ENCODE data around the gene MT1B.
A peak's percentile ranks its signal among the peaks of the same experiment; 100 is the strongest.
"Not testable (repeated sequence)": the region's sequence is repeated elsewhere in the genome, so short reads cannot be mapped to it uniquely, and the experiment has no call there.

MT1B gene

GRCh38 chr16:56649820-56650219, 1.9 kb upstream of the MT1B start:
- H3K36me3 ChIP-seq (ENCODE audit: control insufficient read depth, insufficient read depth, low read length), result no peaks in the 10 kb centered on the region
- WGBS (ENCODE audit: insufficient coverage, insufficient read length), result no CpG with 5 or more reads among the region's 3 CpGs
- peaks cover 43% of the 10 kb centered on the region for H3K27me3 ChIP-seq (ENCODE audit: control insufficient read depth, insufficient read depth, low read length)
- no peaks in the 10 kb centered on the region for H3K4me1 ChIP-seq (ENCODE audit: control insufficient read depth, insufficient read depth, low read length)
- no peak for DNase-seq (ENCODE audit: low read depth, low spot score)
- H3K4me3 ChIP-seq (ENCODE audit: low read length), result no peak overlapping the region
- H3K9me3 ChIP-seq (ENCODE audit: control insufficient read depth, insufficient read depth, low read length), result no peaks in the 10 kb centered on the region
- H3K27ac ChIP-seq (ENCODE audit: low read length), result no peak overlapping the region

GRCh38 chr16:56652600-56652999, 914 bp downstream of the MT1B start:
- WGBS (ENCODE audit: insufficient coverage, insufficient read length), result no CpG with 5 or more reads among the region's 1 CpG
- Histone ChIP-seq H3K4me3 (ENCODE audit: low read length) (no peak overlapping the region), H3K4me1 (ENCODE audit: control insufficient read depth, insufficient read depth, low read length) (no peaks in the 10 kb centered on the region), H3K9me3 (ENCODE audit: control insufficient read depth, insufficient read depth, low read length) (no peaks in the 10 kb centered on the region), H3K27ac (ENCODE audit: low read length) (no peak overlapping the region), H3K36me3 (ENCODE audit: control insufficient read depth, insufficient read depth, low read length) (no peaks in the 10 kb centered on the region), H3K27me3 (ENCODE audit: control insufficient read depth, insufficient read depth, low read length) (peaks cover 18% of the 10 kb centered on the region)
- no peak for DNase-seq (ENCODE audit: low read depth, low spot score)

- no peak for DNase-seq (ENCODE audit: low read depth, low spot score)
- Histone ChIP-seq H3K4me3 (ENCODE audit: low read length) (no peak overlapping the region), H3K27ac (ENCODE audit: low read length) (no peak overlapping the region), H3K9me3 (ENCODE audit: control insufficient read depth, insufficient read depth, low read length) (no peaks in the 10 kb centered on the region), H3K4me1 (ENCODE audit: control insufficient read depth, insufficient read depth, low read length) (no peaks in the 10 kb centered on the region), H3K36me3 (ENCODE audit: control insufficient read depth, insufficient read depth, low read length) (no peaks in the 10 kb centered on the region), H3K27me3 (ENCODE audit: control insufficient read depth, insufficient read depth, low read length) (peaks cover 17% of the 10 kb centered on the region)
- WGBS (ENCODE audit: insufficient coverage, insufficient read length), result no CpG with 5 or more reads among the region's 7 CpGs
Measured at GRCh38 chr16:56653218-56653617, 1.5 kb downstream of the MT1B start.

- Histone ChIP-seq H3K4me3 (ENCODE audit: low read length) (peak within 1 kb of the TSS; percentile 50; the same call in 1 of the 2 replicates), H3K9me3 (ENCODE audit: control insufficient read depth, insufficient read depth, low read length) (no peaks in the 10 kb centered on the region), H3K36me3 (ENCODE audit: control insufficient read depth, insufficient read depth, low read length) (no peaks in the 10 kb centered on the region), H3K4me1 (ENCODE audit: control insufficient read depth, insufficient read depth, low read length) (no peaks in the 10 kb centered on the region), H3K27ac (ENCODE audit: low read length) (no peak within 1 kb of the TSS), H3K27me3 (ENCODE audit: control insufficient read depth, insufficient read depth, low read length) (peaks cover 50% of the 10 kb centered on the region)
- no peak for DNase-seq (ENCODE audit: low read depth, low spot score)
- no CpG with 5 or more reads among the region's 46 CpGs for WGBS (ENCODE audit: insufficient coverage, insufficient read length)
Measured at GRCh38 chr16:56657555-56658326, 6.1 kb downstream of the MT1B start, which contains the start of gene MT1F. Gene MT1F, plus strand, starts transcription at chr16:56657959. Its CDS starts 100 bp downstream, at chr16:56658059.

DNA sequence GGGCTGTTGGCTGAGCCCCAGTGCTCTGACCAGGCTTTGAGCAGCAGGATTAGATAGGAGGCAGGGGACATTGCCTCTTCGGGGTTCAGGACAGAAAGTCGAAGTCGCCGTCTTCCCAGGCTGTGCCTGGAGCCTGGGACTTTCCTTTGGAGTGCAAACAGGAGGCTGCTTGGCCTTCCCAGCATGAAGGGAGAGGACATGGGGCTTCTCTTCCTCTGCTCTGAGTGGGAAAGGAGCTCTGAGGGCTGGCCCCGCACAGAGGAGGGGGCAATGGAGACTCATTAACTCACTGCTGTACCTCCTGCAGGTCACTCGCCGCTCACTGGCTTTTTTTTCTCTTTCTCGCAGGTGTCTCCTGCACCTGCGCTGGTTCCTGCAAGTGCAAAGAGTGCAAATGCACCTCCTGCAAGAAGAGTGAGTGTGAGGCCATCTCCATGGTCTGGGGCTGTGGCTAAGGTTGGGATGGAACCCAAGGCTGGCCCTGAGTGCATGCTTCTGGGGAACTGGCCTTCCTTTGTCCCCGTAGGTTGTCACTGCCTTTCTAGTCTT, 6.7 kb downstream of the MT1B start:
- Histone ChIP-seq H3K27ac (ENCODE audit: low read length) (no peak overlapping the region), H3K36me3 (ENCODE audit: control insufficient read depth, insufficient read depth, low read length) (no peaks in the 10 kb centered on the region), H3K4me1 (ENCODE audit: control insufficient read depth, insufficient read depth, low read length) (peaks cover 2% of the 10 kb centered on the region; the same call in 1 of the 2 replicates), H3K4me3 (ENCODE audit: low read length) (peak overlapping the region; percentile 50; the same call in 1 of the 2 replicates), H3K27me3 (ENCODE audit: control insufficient read depth, insufficient read depth, low read length) (peaks cover 57% of the 10 kb centered on the region), H3K9me3 (ENCODE audit: control insufficient read depth, insufficient read depth, low read length) (no peaks in the 10 kb centered on the region)
- WGBS (ENCODE audit: insufficient coverage, insufficient read length), result no CpG with 5 or more reads among the region's 10 CpGs
- no peak for DNase-seq (ENCODE audit: low read depth, low spot score)

- no peak for DNase-seq (ENCODE audit: low read depth, low spot score)
- Histone ChIP-seq H3K27me3 (ENCODE audit: control insufficient read depth, insufficient read depth, low read length) (peaks cover 96% of the 10 kb centered on the region), H3K27ac (ENCODE audit: low read length) (no peak overlapping the region), H3K4me3 (ENCODE audit: low read length) (peak overlapping the region; percentile 18; the same call in 1 of the 2 replicates), H3K36me3 (ENCODE audit: control insufficient read depth, insufficient read depth, low read length) (no peaks in the 10 kb centered on the region), H3K9me3 (ENCODE audit: control insufficient read depth, insufficient read depth, low read length) (no peaks in the 10 kb centered on the region), H3K4me1 (ENCODE audit: control insufficient read depth, insufficient read depth, low read length) (peaks cover 2% of the 10 kb centered on the region; the same call in 1 of the 2 replicates)
- WGBS (ENCODE audit: insufficient coverage, insufficient read length), result no CpG with 5 or more reads among the region's 48 CpGs
Measured at GRCh38 chr16:56662357-56663354, 11.0 kb downstream of the MT1B start.

DNA sequence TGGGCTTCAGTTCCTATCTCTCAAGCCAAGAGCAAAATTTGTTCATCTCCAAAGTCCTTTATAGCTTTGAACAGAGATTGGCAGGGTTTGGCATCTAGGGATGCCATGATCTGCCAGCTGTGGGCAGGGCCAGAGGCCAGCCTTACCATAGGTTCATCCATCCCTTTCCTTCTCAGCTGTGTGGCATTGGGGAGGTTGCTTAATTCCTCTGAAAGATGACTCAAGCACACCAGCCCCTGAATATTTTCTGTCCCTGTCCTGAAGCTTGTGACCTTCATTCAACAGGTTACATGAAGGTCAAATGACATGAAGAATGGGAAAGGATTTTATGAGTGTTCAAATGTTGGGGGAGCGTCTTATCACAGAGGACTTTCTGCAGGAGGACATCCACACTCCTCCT, 12.8 kb downstream of the MT1B start:
- no CpG with 5 or more reads among the region's 1 CpG for WGBS (ENCODE audit: insufficient coverage, insufficient read length)
- H3K9me3 ChIP-seq (ENCODE audit: control insufficient read depth, insufficient read depth, low read length), result no peaks in the 10 kb centered on the region
- DNase-seq (ENCODE audit: low read depth, low spot score), result no peak
- no peak overlapping the region for H3K27ac ChIP-seq (ENCODE audit: low read length)
- peaks cover 98% of the 10 kb centered on the region for H3K27me3 ChIP-seq (ENCODE audit: control insufficient read depth, insufficient read depth, low read length)
- H3K36me3 ChIP-seq (ENCODE audit: control insufficient read depth, insufficient read depth, low read length), result no peaks in the 10 kb centered on the region
- H3K4me3 ChIP-seq (ENCODE audit: low read length), result no peak overlapping the region
- H3K4me1 ChIP-seq (ENCODE audit: control insufficient read depth, insufficient read depth, low read length), result peaks cover 4% of the 10 kb centered on the region; the same call in 1 of the 2 replicates

- not testable (repeated sequence) for DNase-seq (ENCODE audit: low read depth, low spot score); H3K4me3 ChIP-seq (ENCODE audit: low read length); H3K36me3 ChIP-seq (ENCODE audit: control insufficient read depth, insufficient read depth, low read length); H3K27ac ChIP-seq (ENCODE audit: low read length); H3K4me1 ChIP-seq (ENCODE audit: control insufficient read depth, insufficient read depth, low read length); H3K9me3 ChIP-seq (ENCODE audit: control insufficient read depth, insufficient read depth, low read length)
- no CpG with 5 or more reads among the region's 8 CpGs for WGBS (ENCODE audit: insufficient coverage, insufficient read length)
- H3K27me3 ChIP-seq (ENCODE audit: control insufficient read depth, insufficient read depth, low read length), result peaks cover 98% of the 10 kb centered on the region
Measured at GRCh38 chr16:56665286-56666261, 13.9 kb downstream of the MT1B start.

DNA sequence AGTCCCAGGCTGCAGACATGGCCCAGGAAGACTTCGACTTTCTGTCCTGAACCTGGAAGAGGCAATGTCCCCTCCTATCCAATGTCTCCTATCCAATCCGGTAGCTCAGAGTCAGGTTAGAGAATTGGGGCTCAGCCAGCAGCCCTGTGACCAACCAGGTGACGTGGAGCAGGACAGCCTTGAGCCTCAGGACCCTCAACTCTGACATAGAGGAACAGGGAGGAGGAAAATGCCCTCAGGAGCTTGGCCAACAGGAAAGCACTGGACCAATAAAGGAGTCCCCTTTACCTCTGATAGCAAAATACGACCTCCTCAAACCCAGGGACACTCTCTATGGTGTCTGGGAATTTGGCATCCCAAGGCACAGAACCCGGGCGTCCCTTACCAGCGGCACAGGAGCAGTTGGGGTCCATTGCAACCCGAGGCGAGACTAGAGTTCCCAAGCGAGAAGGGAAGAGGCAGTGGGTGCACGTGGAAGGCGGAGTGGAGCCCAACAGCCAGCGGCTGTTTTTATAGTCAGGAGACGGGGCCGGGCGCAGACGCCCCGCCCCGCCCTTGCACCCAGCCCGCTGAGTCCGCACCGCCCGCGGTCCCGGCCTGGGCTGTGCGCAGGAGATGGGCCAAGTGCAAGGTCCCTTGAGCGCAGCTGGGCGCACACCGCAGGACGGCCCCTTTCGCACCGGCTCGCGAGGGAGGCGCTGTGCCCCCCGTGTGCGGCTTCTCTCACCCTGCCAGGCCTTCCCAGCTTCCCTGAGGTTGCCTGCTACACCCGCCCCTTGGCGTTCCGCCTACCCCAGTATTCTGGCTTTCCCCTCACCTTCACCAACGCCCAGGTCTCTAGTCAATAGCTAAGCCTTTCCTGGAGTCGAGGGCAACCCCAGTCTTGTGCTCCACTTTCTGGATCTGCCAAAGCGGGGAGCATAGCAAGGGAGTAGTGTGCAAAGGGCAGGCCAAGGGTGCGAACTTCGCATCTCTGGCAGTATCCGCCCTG, 16.2 kb downstream of the MT1B start, which contains the start of gene MT1G:
Gene MT1G (minus strand): TSS at position 485 of the 991 bp plus-strand sequence. CDS start 72 bp downstream, at position 413.
- no peak for DNase-seq (ENCODE audit: low read depth, low spot score)
- no peaks in the 10 kb centered on the region for H3K36me3 ChIP-seq (ENCODE audit: control insufficient read depth, insufficient read depth, low read length)
- no peaks in the 10 kb centered on the region for H3K9me3 ChIP-seq (ENCODE audit: control insufficient read depth, insufficient read depth, low read length)
- H3K4me3 ChIP-seq (ENCODE audit: low read length), result peak within 1 kb of the TSS; percentile 19; the same call in 1 of the 2 replicates
- H3K27ac ChIP-seq (ENCODE audit: low read length), result no peak within 1 kb of the TSS
- H3K27me3 ChIP-seq (ENCODE audit: control insufficient read depth, insufficient read depth, low read length), result peaks cover 87% of the 10 kb centered on the region
- WGBS (ENCODE audit: insufficient coverage, insufficient read length), result no CpG with 5 or more reads among the region's 46 CpGs
- H3K4me1 ChIP-seq (ENCODE audit: control insufficient read depth, insufficient read depth, low read length), result peaks cover 3% of the 10 kb centered on the region
